Tibial nerve (tissue), 4 donors: ENCODE measurements around the gene PTGR3.

Experiments
- EP300 ChIP-seq, 2 donors: sonication (generic); formaldehyde crosslinking; IDR thresholded peaks; one replicate each; pipeline ENCODE4 v1.6.1; 2017; ENCODE audit warnings: antibody characterized with exemption in 2 of 2, mild to moderate bottlenecking in 1 of 2
- POLR2A ChIP-seq, 2 donors: fragments of 450-650 bp; IDR thresholded peaks; one replicate each; pipeline ENCODE4 v1.6.1; 2017; ENCODE audit warnings: antibody characterized with exemption in 2 of 2, mild to moderate bottlenecking in 2 of 2, moderate library complexity in 2 of 2
- TF ChIP-seq, protein P1 (sequence below), 5 experiments: fragments of 200-600 bp in 3 of 5; fragments of 450-650 bp in 2 of 5; sonication (generic) in 3 of 5; IDR thresholded peaks; one replicate each; pipeline ENCODE4 v1.5.1; 2016 to 2019; ENCODE audit warnings: antibody characterized with exemption in 5 of 5, mild to moderate bottlenecking in 3 of 5, moderate library complexity in 2 of 5

DNA sequence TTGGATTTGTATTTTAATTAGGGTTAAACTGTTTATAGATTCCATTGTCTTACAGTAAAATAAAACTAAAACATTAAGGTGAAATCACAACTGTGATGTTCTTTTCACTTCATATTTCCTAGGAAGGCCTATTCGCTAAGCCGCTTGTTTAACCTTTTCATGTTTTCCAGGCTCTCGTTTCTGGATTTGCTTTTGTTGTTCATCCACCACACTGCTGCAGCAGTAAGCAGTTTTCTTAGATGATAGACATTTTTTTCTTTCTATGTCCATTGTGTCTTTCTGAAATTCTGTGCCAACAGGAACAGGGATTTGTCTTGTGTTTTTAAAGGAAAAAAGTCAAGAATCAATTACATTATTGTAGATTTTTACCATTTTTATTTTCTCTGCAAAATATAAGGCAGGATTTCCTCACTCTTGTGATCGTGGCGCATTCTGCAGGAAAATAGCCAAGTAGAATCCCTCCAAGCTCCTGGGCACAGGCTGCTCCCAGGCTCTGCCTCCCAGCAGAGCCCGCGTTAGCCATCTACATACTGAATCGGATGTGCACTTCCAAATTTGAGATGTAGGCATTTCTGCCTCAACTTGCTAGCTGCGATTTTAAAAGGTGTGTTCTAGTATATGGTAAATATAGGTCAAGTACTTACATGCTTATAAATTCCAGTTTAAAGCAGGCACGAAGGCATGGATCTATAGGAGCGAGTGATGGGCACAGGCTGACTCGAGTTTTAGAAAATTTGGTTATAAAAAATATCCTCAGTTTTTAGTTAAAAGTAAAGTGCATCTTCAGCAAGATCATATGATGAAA lies 11.8 kb upstream of the PTGR3 start:
- TF ChIP-seq, protein P1, sequence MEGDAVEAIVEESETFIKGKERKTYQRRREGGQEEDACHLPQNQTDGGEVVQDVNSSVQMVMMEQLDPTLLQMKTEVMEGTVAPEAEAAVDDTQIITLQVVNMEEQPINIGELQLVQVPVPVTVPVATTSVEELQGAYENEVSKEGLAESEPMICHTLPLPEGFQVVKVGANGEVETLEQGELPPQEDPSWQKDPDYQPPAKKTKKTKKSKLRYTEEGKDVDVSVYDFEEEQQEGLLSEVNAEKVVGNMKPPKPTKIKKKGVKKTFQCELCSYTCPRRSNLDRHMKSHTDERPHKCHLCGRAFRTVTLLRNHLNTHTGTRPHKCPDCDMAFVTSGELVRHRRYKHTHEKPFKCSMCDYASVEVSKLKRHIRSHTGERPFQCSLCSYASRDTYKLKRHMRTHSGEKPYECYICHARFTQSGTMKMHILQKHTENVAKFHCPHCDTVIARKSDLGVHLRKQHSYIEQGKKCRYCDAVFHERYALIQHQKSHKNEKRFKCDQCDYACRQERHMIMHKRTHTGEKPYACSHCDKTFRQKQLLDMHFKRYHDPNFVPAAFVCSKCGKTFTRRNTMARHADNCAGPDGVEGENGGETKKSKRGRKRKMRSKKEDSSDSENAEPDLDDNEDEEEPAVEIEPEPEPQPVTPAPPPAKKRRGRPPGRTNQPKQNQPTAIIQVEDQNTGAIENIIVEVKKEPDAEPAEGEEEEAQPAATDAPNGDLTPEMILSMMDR (IDR thresholded peaks at IDR 0.05): no peak
- TF ChIP-seq POLR2A (IDR thresholded peaks at IDR 0.05) (no peak), EP300 (IDR thresholded peaks at IDR 0.05) (no peak)
